ENCODE measurements around the gene OPALIN. TPM values are rescaled to one million over a fixed set of nuclear protein-coding genes. Genes with fewer than 3 reads are reported as not detected.

The OPALIN gene
- total RNA-seq, 3 donors from 2014 or later, result not detected

GRCh38 chr10:96384506-96384905, 25.7 kb upstream of the OPALIN start:
- intact Hi-C loops (cut with DNase I; ENCODE audit: low total_unique reads), result no loop called here
- Histone ChIP-seq H3K4me3 (no peak overlapping the region), H3K9me3 (no peaks in the 10 kb centered on the region), H3K27me3 (peaks cover 0 to 31% of the 10 kb centered on the region in 2 donors), H3K27ac (no peak overlapping the region), H3K4me1 (no peaks in the 10 kb centered on the region), H3K36me3 (no peaks in the 10 kb centered on the region)
- TF ChIP-seq POLR2AphosphoS5 (IDR thresholded peaks at IDR 0.05) (no peak), CTCF (IDR thresholded peaks at IDR 0.05) (no peak), POLR2A (IDR thresholded peaks at IDR 0.05) (no peak)
- DNase-seq (ENCODE audit: low spot score in 2 of 2), result no peak

GRCh38 chr10:96380821-96381220, 22.0 kb upstream of the OPALIN start:
- no peaks in the 10 kb centered on the region for H3K4me1 ChIP-seq
- no peaks in the 10 kb centered on the region for H3K9me3 ChIP-seq
- no peak for DNase-seq (ENCODE audit: low spot score in 2 of 2)
- H3K4me3 ChIP-seq, result no peak overlapping the region
- intact Hi-C loops (cut with DNase I; ENCODE audit: low total_unique reads), result no loop called here
- H3K36me3 ChIP-seq, result no peaks in the 10 kb centered on the region
- no peak overlapping the region for H3K27ac ChIP-seq
- H3K27me3 ChIP-seq, result peaks cover 0 to 31% of the 10 kb centered on the region in 2 donors
- TF ChIP-seq CTCF (IDR thresholded peaks at IDR 0.05) (no peak), POLR2AphosphoS5 (IDR thresholded peaks at IDR 0.05) (no peak), POLR2A (IDR thresholded peaks at IDR 0.05) (no peak)

- H3K9me3 ChIP-seq, result no peaks in the 10 kb centered on the region
- DNase-seq (ENCODE audit: low spot score in 2 of 2), result no peak
- no peaks in the 10 kb centered on the region for H3K36me3 ChIP-seq
- H3K27ac ChIP-seq, result no peak overlapping the region
- intact Hi-C loops (cut with DNase I; ENCODE audit: low total_unique reads), result no loop called here
- TF ChIP-seq CTCF (IDR thresholded peaks at IDR 0.05) (no peak), POLR2AphosphoS5 (IDR thresholded peaks at IDR 0.05) (no peak), POLR2A (IDR thresholded peaks at IDR 0.05) (no peak)
- no peak overlapping the region for H3K4me3 ChIP-seq
- no peaks in the 10 kb centered on the region for H3K4me1 ChIP-seq
- H3K27me3 ChIP-seq, result peaks cover 0 to 20% of the 10 kb centered on the region in 2 donors
Observed at GRCh38 chr10:96379758-96380157, 21.0 kb upstream of the OPALIN start.

GRCh38 chr10:96378741-96379140, 19.9 kb upstream of the OPALIN start:
- DNase-seq (ENCODE audit: low spot score in 2 of 2), result no peak
- TF ChIP-seq CTCF (IDR thresholded peaks at IDR 0.05), result no peak
- no peak for TF ChIP-seq POLR2AphosphoS5 (IDR thresholded peaks at IDR 0.05)
- TF ChIP-seq POLR2A (IDR thresholded peaks at IDR 0.05), result no peak
- no peaks in the 10 kb centered on the region for H3K9me3 ChIP-seq
- H3K27me3 ChIP-seq, result peaks cover 0 to 10% of the 10 kb centered on the region in 2 donors
- intact Hi-C loops (cut with DNase I; ENCODE audit: low total_unique reads), result no loop called here
- H3K36me3 ChIP-seq, result no peaks in the 10 kb centered on the region
- no peaks in the 10 kb centered on the region for H3K4me1 ChIP-seq
- no peak overlapping the region for H3K27ac ChIP-seq
- H3K4me3 ChIP-seq, result no peak overlapping the region

GRCh38 chr10:96377816-96378294, 19.1 kb upstream of the OPALIN start:
- Histone ChIP-seq H3K36me3 (no peaks in the 10 kb centered on the region), H3K27me3 (peaks cover 0 to 10% of the 10 kb centered on the region in 2 donors), H3K4me3 (no peak overlapping the region), H3K9me3 (no peaks in the 10 kb centered on the region), H3K4me1 (no peaks in the 10 kb centered on the region), H3K27ac (no peak overlapping the region)
- no peak for DNase-seq (ENCODE audit: low spot score in 2 of 2)
- TF ChIP-seq POLR2AphosphoS5 (IDR thresholded peaks at IDR 0.05), result no peak
- no peak for TF ChIP-seq POLR2A (IDR thresholded peaks at IDR 0.05)
- no peak for TF ChIP-seq CTCF (IDR thresholded peaks at IDR 0.05)
- intact Hi-C loops (cut with DNase I; ENCODE audit: low total_unique reads), result no loop called here

Measured in breast epithelium (tissue), 4 donors.